Loucy (cell line): Measurements from ENCODE around the gene ATG7.

Experiments
- H2AFZ ChIP-seq: fragments of 200-600 bp; sonication (generic); 2 replicates; pipeline ENCODE4 v1.6.0; 2016; ENCODE audit warnings: antibody characterized with exemption, mild to moderate bottlenecking, low read length, moderate library complexity
- H3F3A ChIP-seq: fragments of 200-600 bp; 2 replicates; pipeline ENCODE4 v1.6.0; 2016; ENCODE audit warnings: antibody characterized with exemption, low read depth, mild to moderate bottlenecking
- H3K27me3 ChIP-seq: fragments of 200-600 bp; sonication (generic); 2 replicates; pipeline ENCODE4 v1.6.1; 2014; ENCODE audit warnings: low read length, mild to moderate bottlenecking; ENCODE audit not compliant: insufficient read depth, poor library complexity, severe bottlenecking
- H3K36me3 ChIP-seq: fragments of 200-600 bp; sonication (generic); 2 replicates; pipeline ENCODE4 v1.6.1; 2016; ENCODE audit warnings: low read length; ENCODE audit not compliant: insufficient read depth
- H3K4me1 ChIP-seq: fragments of 200-600 bp; sonication (generic); 2 replicates; pipeline ENCODE4 v1.5.1; 2014; ENCODE audit warnings: low read length, mild to moderate bottlenecking; ENCODE audit not compliant: insufficient read depth, poor library complexity, severe bottlenecking
- H3K4me2 ChIP-seq: fragments of 200-600 bp; sonication (generic); 2 replicates; pipeline ENCODE4 v1.6.0; 2014; ENCODE audit warnings: antibody characterized with exemption, low read length, low read depth, mild to moderate bottlenecking; ENCODE audit not compliant: poor library complexity, severe bottlenecking
- H3K4me3 ChIP-seq: fragments of 200-600 bp; sonication (generic); 2 replicates; pipeline ENCODE4 v1.5.1; 2014; ENCODE audit warnings: low read length, mild to moderate bottlenecking, mixed read lengths; ENCODE audit not compliant: poor library complexity, severe bottlenecking
- H3K79me2 ChIP-seq: fragments of 200-600 bp; sonication (generic); 2 replicates; pipeline ENCODE4 v1.6.1; 2014; ENCODE audit warnings: low read length; ENCODE audit not compliant: insufficient read depth
- H3K9ac ChIP-seq: fragments of 200-600 bp; sonication (generic); 2 replicates; pipeline ENCODE4 v1.6.0; 2014; ENCODE audit warnings: mild to moderate bottlenecking, low read depth, low read length, moderate library complexity; ENCODE audit not compliant: poor library complexity, severe bottlenecking
- H3K9me2 ChIP-seq: fragments of 200-600 bp; sonication (generic); replicated peaks from 2 replicates; pipeline ENCODE4 v1.6.1; 2016; ENCODE audit warnings: low read depth, low read length, mixed read lengths
- H3K9me3 ChIP-seq: fragments of 200-600 bp; sonication (generic); 2 replicates; pipeline ENCODE4 v1.6.1; 2014; ENCODE audit warnings: mild to moderate bottlenecking, antibody characterized with exemption, low read length, low read depth; ENCODE audit not compliant: insufficient read depth
- H4K20me1 ChIP-seq: fragments of 200-600 bp; sonication (generic); 2 replicates; pipeline ENCODE4 v1.6.0; 2014; ENCODE audit warnings: antibody characterized with exemption, low read length, mild to moderate bottlenecking; ENCODE audit not compliant: insufficient read depth, poor library complexity, severe bottlenecking
- CTCF ChIP-seq: fragments of 200-600 bp; sonication (generic); conservative IDR thresholded peaks from 2 replicates; pipeline ENCODE4 v1.5.1; 2014; ENCODE audit warnings: mild to moderate bottlenecking, antibody characterized with exemption, low read length
- EZH2phosphoT487 ChIP-seq: fragments of 200-600 bp; IDR thresholded peaks from 2 replicates; pipeline ENCODE4 v1.6.1; 2018; ENCODE audit warnings: antibody characterized with exemption, mild to moderate bottlenecking, moderate library complexity, borderline replicate concordance

ATG7 gene

DNA sequence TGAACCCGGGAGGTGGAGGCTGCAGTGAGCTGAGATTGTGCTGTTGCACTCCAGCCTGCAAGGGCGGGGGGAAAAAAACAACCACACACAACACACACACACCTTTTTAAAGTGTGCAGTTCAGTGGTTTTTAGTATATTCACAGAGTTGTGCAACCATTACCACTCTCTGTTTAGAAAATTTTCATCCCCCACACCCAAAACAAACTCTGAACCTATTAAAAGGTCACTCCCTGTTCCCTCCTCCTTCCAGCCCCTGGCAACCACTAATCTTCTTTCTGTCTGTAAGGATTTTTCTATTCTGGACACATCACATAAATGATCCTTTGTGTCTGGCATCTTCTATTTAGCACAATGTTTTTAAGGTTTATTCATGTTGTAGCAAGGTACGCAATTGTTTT lies 159.1 kb downstream of the ATG7 start:
- Histone ChIP-seq H3K79me2 (no peaks in the 10 kb centered on the region), H4K20me1 (no peaks in the 10 kb centered on the region), H3F3A (no peaks in the 10 kb centered on the region), H3K9ac (no peak overlapping the region), H3K4me3 (no peak overlapping the region), H3K4me2 (no peak overlapping the region), H3K9me2 (no peaks in the 10 kb centered on the region), H2AFZ (no peak overlapping the region), H3K4me1 (no peaks in the 10 kb centered on the region), H3K27me3 (no peaks in the 10 kb centered on the region), H3K9me3 (no peaks in the 10 kb centered on the region), H3K36me3 (peaks cover 7% of the 10 kb centered on the region; the same call in 1 of the 2 replicates)
- TF ChIP-seq CTCF (no peak), EZH2phosphoT487 (no peak)

DNA sequence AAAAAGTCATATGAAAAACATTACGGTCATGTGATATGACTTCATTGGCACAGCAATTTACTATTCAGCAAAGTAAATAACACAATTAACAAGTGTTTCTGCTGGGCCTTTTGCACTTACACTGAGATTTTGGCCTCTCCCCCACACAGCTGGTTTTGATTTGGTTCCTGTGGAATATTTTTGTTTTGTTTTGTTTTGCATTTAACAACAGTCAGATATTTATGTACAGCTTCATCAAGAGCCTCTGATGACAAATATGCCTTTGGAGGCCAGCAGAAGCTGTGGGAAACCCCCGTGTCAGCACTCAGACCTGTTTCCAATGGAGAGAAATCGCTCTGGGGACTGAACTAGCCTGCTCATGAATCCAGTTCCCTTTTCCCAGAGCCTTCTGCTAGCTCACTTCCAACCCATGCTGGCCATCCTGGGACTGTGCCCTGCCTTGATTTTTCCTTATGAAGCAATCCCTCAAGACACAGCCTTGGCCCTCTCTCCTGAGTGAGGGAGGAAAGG lies 161.9 kb downstream of the ATG7 start:
- no peaks in the 10 kb centered on the region for H3K4me1 ChIP-seq
- no peaks in the 10 kb centered on the region for H3K79me2 ChIP-seq
- H3K4me3 ChIP-seq: no peak overlapping the region
- TF ChIP-seq CTCF: no peak
- no peak for TF ChIP-seq EZH2phosphoT487
- H4K20me1 ChIP-seq: no peaks in the 10 kb centered on the region
- no peak overlapping the region for H2AFZ ChIP-seq
- H3K4me2 ChIP-seq: no peak overlapping the region
- H3K27me3 ChIP-seq: no peaks in the 10 kb centered on the region
- no peaks in the 10 kb centered on the region for H3F3A ChIP-seq
- no peaks in the 10 kb centered on the region for H3K9me3 ChIP-seq
- no peak overlapping the region for H3K9ac ChIP-seq
- no peaks in the 10 kb centered on the region for H3K36me3 ChIP-seq
- H3K9me2 ChIP-seq: no peaks in the 10 kb centered on the region

DNA sequence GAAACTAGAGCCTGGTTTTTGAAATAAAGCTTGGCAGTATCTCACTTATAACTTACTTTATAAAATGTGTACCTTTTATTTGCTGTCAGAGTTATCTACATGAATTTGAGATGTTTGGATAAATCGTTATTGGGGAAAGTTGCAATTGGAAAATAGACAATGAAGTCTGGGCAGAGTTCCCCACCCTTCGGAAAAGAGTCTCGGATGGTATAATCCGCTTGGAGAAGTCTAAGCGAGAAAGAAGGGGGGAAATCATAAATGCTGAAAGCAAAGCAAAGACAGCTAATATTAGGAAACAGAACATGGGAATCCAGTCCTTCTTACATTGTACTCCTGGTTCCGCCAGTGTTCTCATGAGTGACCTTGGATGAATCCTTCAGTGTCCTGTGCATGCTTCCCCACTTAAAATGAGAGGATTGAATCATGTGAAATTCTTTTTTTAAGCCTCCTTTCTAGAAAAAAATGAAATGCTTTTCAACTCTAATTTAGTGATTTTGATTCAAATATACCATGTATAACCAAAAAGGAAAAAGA lies 162.4 kb downstream of the ATG7 start:
- H3K4me3 ChIP-seq: no peak overlapping the region
- no peaks in the 10 kb centered on the region for H3K27me3 ChIP-seq
- H3K9me2 ChIP-seq: no peaks in the 10 kb centered on the region
- no peaks in the 10 kb centered on the region for H3K9me3 ChIP-seq
- H3K4me2 ChIP-seq: no peak overlapping the region
- no peaks in the 10 kb centered on the region for H3F3A ChIP-seq
- no peaks in the 10 kb centered on the region for H4K20me1 ChIP-seq
- no peak overlapping the region for H3K9ac ChIP-seq
- no peak overlapping the region for H2AFZ ChIP-seq
- H3K36me3 ChIP-seq: no peaks in the 10 kb centered on the region
- no peaks in the 10 kb centered on the region for H3K79me2 ChIP-seq
- TF ChIP-seq EZH2phosphoT487 (no peak), CTCF (no peak)
- H3K4me1 ChIP-seq: no peaks in the 10 kb centered on the region
